ENCODE measurements around the gene CLTB. TPM values are rescaled to one million over a fixed set of nuclear protein-coding genes. Genes with fewer than 3 reads are reported as not detected.

CLTB gene
- total and polyA plus RNA-seq, 2 of the 13 experiments (the other 11 are each of a cell fraction or from before 2014, with no cell fraction given): 23.3 to 33.8 TPM

DNA sequence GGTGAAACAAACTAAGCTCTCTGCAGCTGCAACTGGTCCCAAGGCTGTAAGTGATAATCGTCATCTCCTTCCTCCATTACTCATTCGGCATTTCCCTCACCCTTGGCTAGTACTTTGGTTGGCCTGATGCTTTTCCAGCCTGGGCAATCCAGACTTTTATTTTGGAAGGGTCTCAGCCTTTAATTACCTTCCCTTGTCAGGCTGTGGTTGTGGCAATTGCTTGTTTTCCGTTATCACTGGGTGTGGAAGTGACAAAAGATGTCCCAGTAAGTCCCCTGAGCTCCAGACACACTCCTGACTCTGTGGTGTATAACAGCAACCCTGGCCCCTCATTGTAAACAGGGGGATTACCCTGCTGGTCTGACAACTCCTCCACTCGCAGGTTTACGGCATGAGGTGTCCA is 25.6 kb upstream of the CLTB start (continued):
- TF ChIP-seq, protein P1, sequence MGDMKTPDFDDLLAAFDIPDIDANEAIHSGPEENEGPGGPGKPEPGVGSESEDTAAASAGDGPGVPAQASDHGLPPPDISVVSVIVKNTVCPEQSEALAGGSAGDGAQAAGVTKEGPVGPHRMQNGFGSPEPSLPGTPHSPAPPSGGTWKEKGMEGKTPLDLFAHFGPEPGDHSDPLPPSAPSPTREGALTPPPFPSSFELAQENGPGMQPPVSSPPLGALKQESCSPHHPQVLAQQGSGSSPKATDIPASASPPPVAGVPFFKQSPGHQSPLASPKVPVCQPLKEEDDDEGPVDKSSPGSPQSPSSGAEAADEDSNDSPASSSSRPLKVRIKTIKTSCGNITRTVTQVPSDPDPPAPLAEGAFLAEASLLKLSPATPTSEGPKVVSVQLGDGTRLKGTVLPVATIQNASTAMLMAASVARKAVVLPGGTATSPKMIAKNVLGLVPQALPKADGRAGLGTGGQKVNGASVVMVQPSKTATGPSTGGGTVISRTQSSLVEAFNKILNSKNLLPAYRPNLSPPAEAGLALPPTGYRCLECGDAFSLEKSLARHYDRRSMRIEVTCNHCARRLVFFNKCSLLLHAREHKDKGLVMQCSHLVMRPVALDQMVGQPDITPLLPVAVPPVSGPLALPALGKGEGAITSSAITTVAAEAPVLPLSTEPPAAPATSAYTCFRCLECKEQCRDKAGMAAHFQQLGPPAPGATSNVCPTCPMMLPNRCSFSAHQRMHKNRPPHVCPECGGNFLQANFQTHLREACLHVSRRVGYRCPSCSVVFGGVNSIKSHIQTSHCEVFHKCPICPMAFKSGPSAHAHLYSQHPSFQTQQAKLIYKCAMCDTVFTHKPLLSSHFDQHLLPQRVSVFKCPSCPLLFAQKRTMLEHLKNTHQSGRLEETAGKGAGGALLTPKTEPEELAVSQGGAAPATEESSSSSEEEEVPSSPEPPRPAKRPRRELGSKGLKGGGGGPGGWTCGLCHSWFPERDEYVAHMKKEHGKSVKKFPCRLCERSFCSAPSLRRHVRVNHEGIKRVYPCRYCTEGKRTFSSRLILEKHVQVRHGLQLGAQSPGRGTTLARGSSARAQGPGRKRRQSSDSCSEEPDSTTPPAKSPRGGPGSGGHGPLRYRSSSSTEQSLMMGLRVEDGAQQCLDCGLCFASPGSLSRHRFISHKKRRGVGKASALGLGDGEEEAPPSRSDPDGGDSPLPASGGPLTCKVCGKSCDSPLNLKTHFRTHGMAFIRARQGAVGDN (CRISPR knock-in tag; IDR thresholded peaks at IDR 0.05): no peak
- no peak for TF ChIP-seq ZMYM2 (CRISPR knock-in tag; IDR thresholded peaks at IDR 0.05)
- TF ChIP-seq SETDB1 (CRISPR knock-in tag; IDR thresholded peaks at IDR 0.05; ENCODE audit: borderline replicate concordance): no peak
- TF ChIP-seq NAIF1 (CRISPR knock-in tag; IDR thresholded peaks at IDR 0.05; ENCODE audit: borderline replicate concordance): no peak
- 0 out of 2 replicates have a peak, but pooled peaks have one; percentile 28 for TF ChIP-seq MEIS2 (CRISPR knock-in tag; IDR thresholded peaks at IDR 0.05)
- peak; percentile 99 for TF ChIP-seq MYNN (CRISPR knock-in tag; IDR thresholded peaks at IDR 0.05; ENCODE audit: low read depth)
- no peak for TF ChIP-seq CBX2 (IDR thresholded peaks at IDR 0.05; ENCODE audit: low read depth, low read length)
- no peak for TF ChIP-seq CBX2 (CRISPR knock-in tag; IDR thresholded peaks at IDR 0.05; ENCODE audit: low read depth)
- 0 out of 2 replicates have a peak, but pooled peaks have one; percentile 14 for TF ChIP-seq ZNF12 (CRISPR knock-in tag; IDR thresholded peaks at IDR 0.05)
- TF ChIP-seq, protein P2, sequence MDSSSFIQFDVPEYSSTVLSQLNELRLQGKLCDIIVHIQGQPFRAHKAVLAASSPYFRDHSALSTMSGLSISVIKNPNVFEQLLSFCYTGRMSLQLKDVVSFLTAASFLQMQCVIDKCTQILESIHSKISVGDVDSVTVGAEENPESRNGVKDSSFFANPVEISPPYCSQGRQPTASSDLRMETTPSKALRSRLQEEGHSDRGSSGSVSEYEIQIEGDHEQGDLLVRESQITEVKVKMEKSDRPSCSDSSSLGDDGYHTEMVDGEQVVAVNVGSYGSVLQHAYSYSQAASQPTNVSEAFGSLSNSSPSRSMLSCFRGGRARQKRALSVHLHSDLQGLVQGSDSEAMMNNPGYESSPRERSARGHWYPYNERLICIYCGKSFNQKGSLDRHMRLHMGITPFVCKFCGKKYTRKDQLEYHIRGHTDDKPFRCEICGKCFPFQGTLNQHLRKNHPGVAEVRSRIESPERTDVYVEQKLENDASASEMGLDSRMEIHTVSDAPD (CRISPR knock-in tag; IDR thresholded peaks at IDR 0.05): no peak
- no peak for TF ChIP-seq CEBPB (IDR thresholded peaks at IDR 0.05; ENCODE audit: borderline replicate concordance, low read depth, low read length)
- TF ChIP-seq, protein P3, sequence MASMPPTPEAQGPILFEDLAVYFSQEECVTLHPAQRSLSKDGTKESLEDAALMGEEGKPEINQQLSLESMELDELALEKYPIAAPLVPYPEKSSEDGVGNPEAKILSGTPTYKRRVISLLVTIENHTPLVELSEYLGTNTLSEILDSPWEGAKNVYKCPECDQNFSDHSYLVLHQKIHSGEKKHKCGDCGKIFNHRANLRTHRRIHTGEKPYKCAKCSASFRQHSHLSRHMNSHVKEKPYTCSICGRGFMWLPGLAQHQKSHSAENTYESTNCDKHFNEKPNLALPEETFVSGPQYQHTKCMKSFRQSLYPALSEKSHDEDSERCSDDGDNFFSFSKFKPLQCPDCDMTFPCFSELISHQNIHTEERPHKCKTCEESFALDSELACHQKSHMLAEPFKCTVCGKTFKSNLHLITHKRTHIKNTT (CRISPR knock-in tag; IDR thresholded peaks at IDR 0.05): no peak
- TF ChIP-seq ZNF331 (CRISPR knock-in tag; IDR thresholded peaks at IDR 0.05): no peak
- TF ChIP-seq ZNF713 (CRISPR knock-in tag; IDR thresholded peaks at IDR 0.05): no peak
- TF ChIP-seq SOX5 (CRISPR knock-in tag; IDR thresholded peaks at IDR 0.05; ENCODE audit: borderline replicate concordance): peak; percentile 39; the same call in 1 of the 2 replicates
- no peak for TF ChIP-seq U2AF1 (optimal IDR thresholded peaks at IDR 0.05; ENCODE audit: low read depth, low read length)
- TF ChIP-seq RFX5 (IDR thresholded peaks at IDR 0.05; ENCODE audit: low read depth, low read length): no peak
- peak; percentile 68 for TF ChIP-seq FOXA3 (CRISPR knock-in tag; IDR thresholded peaks at IDR 0.05)
- no peak for TF ChIP-seq ZBTB21 (CRISPR knock-in tag; IDR thresholded peaks at IDR 0.05)
- TF ChIP-seq, protein P4, sequence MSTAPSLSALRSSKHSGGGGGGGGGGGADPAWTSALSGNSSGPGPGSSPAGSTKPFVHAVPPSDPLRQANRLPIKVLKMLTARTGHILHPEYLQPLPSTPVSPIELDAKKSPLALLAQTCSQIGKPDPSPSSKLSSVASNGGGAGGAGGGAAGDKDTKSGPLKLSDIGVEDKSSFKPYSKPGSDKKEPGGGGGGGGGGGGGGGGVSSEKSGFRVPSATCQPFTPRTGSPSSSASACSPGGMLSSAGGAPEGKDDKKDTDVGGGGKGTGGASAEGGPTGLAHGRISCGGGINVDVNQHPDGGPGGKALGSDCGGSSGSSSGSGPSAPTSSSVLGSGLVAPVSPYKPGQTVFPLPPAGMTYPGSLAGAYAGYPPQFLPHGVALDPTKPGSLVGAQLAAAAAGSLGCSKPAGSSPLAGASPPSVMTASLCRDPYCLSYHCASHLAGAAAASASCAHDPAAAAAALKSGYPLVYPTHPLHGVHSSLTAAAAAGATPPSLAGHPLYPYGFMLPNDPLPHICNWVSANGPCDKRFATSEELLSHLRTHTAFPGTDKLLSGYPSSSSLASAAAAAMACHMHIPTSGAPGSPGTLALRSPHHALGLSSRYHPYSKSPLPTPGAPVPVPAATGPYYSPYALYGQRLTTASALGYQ (CRISPR knock-in tag; IDR thresholded peaks at IDR 0.05): no peak
- TF ChIP-seq ZNF501 (CRISPR knock-in tag; IDR thresholded peaks at IDR 0.05): no peak
- no peak for TF ChIP-seq KLF9 (CRISPR knock-in tag; IDR thresholded peaks at IDR 0.05; ENCODE audit: low read depth)

Data from HepG2 (cell line).